Measurements from ENCODE around the gene TMEM254. TPM values are rescaled to one million over a fixed set of nuclear protein-coding genes. Genes with fewer than 3 reads are reported as not detected.

The TMEM254 gene
- total RNA-seq, 6 experiments from 2014 or later: 18.1 to 33.7 (median 30.8) TPM

GRCh38 chr10:80100861-80101695 lies 22.6 kb downstream of the TMEM254 start:
- no peak overlapping the region for H3K4me3 ChIP-seq
- TF ChIP-seq CTCF (IDR thresholded peaks at IDR 0.05): no peak
- TF ChIP-seq POLR2A (IDR thresholded peaks at IDR 0.05): no peak
- H3K9me3 ChIP-seq: no peaks in the 10 kb centered on the region
- ATAC-seq: no peak
- H3K27ac ChIP-seq: no peak overlapping the region
- no peak for DNase-seq
- intact Hi-C loops (cut with DNase I): no loop called here
- H3K4me1 ChIP-seq: no peaks in the 10 kb centered on the region
- H3K27me3 ChIP-seq: no peaks in the 10 kb centered on the region
- WGBS (ENCODE audit: insufficient coverage, low coverage, low lambda C conversion rate, missing lambda C conversion rate): 72% methylated on average over 12 of the region's 15 CpGs
- no peaks in the 10 kb centered on the region for H3K36me3 ChIP-seq

GRCh38 chr10:80104066-80104926 lies 25.8 kb downstream of the TMEM254 start:
- H3K27me3 ChIP-seq: no peaks in the 10 kb centered on the region
- H3K4me3 ChIP-seq: no peak overlapping the region
- TF ChIP-seq CTCF (IDR thresholded peaks at IDR 0.05): no peak
- no peak for TF ChIP-seq POLR2A (IDR thresholded peaks at IDR 0.05)
- WGBS (ENCODE audit: insufficient coverage, low coverage, low lambda C conversion rate, missing lambda C conversion rate): 47% methylated on average over 8 of the region's 10 CpGs
- DNase-seq (no peak), ATAC-seq (peak in 1 of 4 donors; percentile 66)
- no peaks in the 10 kb centered on the region for H3K4me1 ChIP-seq
- H3K27ac ChIP-seq: no peak overlapping the region
- H3K36me3 ChIP-seq: no peaks in the 10 kb centered on the region
- H3K9me3 ChIP-seq: no peaks in the 10 kb centered on the region
- intact Hi-C loops (cut with DNase I): no loop called here

DNA sequence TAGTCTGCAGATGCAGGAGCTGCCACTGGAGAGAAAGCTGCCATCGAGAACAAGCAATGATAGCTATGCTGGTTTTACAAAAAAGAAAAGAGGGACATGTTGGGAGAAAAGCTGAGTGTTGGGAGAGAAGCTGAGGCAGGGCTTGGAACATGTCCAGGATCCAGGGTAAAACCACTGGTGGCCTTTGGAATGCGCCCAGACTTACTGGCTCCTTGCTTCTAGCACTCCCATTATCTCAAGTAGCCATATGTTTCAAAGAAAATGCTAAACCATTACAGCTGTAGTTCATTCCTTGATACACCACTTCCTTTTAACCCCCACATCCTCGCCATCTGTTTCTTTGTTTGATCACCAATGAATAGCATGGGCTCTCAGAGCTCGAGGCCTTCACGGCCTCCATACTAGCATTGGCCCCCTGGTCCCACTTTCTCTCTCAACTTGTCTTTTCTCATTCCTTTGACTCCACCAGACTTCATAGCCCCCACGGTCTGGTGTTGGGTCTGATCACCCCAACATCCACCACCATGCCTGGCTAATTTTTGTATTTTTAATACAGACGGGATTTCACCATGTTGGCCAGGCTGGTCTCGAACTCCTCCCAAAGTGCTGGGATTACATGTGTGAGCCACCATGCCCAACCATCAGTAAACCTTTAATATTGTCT lies 30.2 kb downstream of the TMEM254 start:
- Histone ChIP-seq H3K9me3 (no peaks in the 10 kb centered on the region), H3K36me3 (no peaks in the 10 kb centered on the region), H3K27me3 (no peaks in the 10 kb centered on the region), H3K4me1 (no peaks in the 10 kb centered on the region), H3K4me3 (no peak overlapping the region), H3K27ac (no peak overlapping the region)
- intact Hi-C loops (cut with DNase I): no loop called here
- TF ChIP-seq POLR2A (IDR thresholded peaks at IDR 0.05) (no peak), CTCF (IDR thresholded peaks at IDR 0.05) (no peak)
- DNase-seq (no peak), ATAC-seq (no peak)
- 88% methylated on average over 7 of the region's 8 CpGs for WGBS (ENCODE audit: insufficient coverage, low coverage, low lambda C conversion rate, missing lambda C conversion rate)

GRCh38 chr10:80110986-80111385 lies 32.5 kb downstream of the TMEM254 start:
- TF ChIP-seq POLR2A (IDR thresholded peaks at IDR 0.05): no peak
- TF ChIP-seq CTCF (IDR thresholded peaks at IDR 0.05): no peak
- ATAC-seq (no peak), DNase-seq (no peak)
- no peaks in the 10 kb centered on the region for H3K9me3 ChIP-seq
- no peak overlapping the region for H3K27ac ChIP-seq
- no peaks in the 10 kb centered on the region for H3K27me3 ChIP-seq
- no peak overlapping the region for H3K4me3 ChIP-seq
- intact Hi-C loops (cut with DNase I): no loop called here
- whole genome bisulfite sequencing (ENCODE audit: insufficient coverage, low coverage, low lambda C conversion rate, missing lambda C conversion rate): 67% methylated on average over 1 of the region's 1 CpG
- no peaks in the 10 kb centered on the region for H3K4me1 ChIP-seq
- H3K36me3 ChIP-seq: no peaks in the 10 kb centered on the region

Data from right lobe of liver (tissue), 6 donors.